ENCODE results near the gene PLA2G5. TPM values are rescaled to one million over a fixed set of nuclear protein-coding genes. Genes with fewer than 3 reads are reported as not detected.
"Not testable (repeated sequence)": the region's sequence is repeated elsewhere in the genome, so short reads cannot be mapped to it uniquely, and the experiment has no call there.

Gene PLA2G5
- total RNA-seq, 2 experiments from 2014 or later = not detected

- Histone ChIP-seq H3K27ac (ENCODE audit: low read depth, low read length, poor library complexity, severe bottlenecking) (no peak overlapping the region), H3K79me2 (ENCODE audit: insufficient read depth, low read depth, low read length) (no peaks in the 10 kb centered on the region), H4K20me1 (ENCODE audit: insufficient read depth, low read length) (no peaks in the 10 kb centered on the region), H3K4me2 (ENCODE audit: low read length) (no peak overlapping the region), H2AFZ (ENCODE audit: low read length) (no peak overlapping the region), H3K36me3 (ENCODE audit: insufficient read depth, low read length) (no peaks in the 10 kb centered on the region), H3K9me2 (ENCODE audit: insufficient read depth, low read length) (no peaks in the 10 kb centered on the region), H3K4me3 (ENCODE audit: low read depth, low read length, poor library complexity, severe bottlenecking) (no peak overlapping the region), H3K4me1 (ENCODE audit: insufficient read depth, low read length, poor library complexity, severe bottlenecking) (peaks cover 15% of the 10 kb centered on the region), H3K9me3 (ENCODE audit: low read length) (no peaks in the 10 kb centered on the region)
- BruUV-seq (replicated peaks) = no TSS peak
- POLR2A ChIA-PET = interaction anchor here (1.6 kb wide), 1 partner anchor 27 kb away, joined by 3 read pairs; no protein-coding TSS in a partner anchor
- DNase-seq (ENCODE audit: low spot score) = no peak
- CTCF ChIA-PET (ENCODE audit: unreplicated experiment) = interaction anchor here (0.6 kb wide), 1 partner anchor 90 kb away, joined by 3 read pairs; no protein-coding TSS in a partner anchor
- TF ChIP-seq EZH2phosphoT487 (IDR thresholded peaks at IDR 0.05; ENCODE audit: borderline replicate concordance, low read depth, low read length) (no peak), CTCF (conservative IDR thresholded peaks at IDR 0.05; ENCODE audit: low read length) (no peak)
- intact Hi-C loops (cut with micrococcal nuclease; ENCODE audit: unreplicated experiment) = no loop called here
Measured at GRCh38 chr1:20125100-20125499, 55.1 kb downstream of the PLA2G5 start.

GRCh38 chr1:20126041-20126805 is 56.2 kb downstream of the PLA2G5 start:
- CTCF ChIA-PET (ENCODE audit: unreplicated experiment) = no interaction called here
- Histone ChIP-seq H4K20me1 (ENCODE audit: insufficient read depth, low read length) (no peaks in the 10 kb centered on the region), H2AFZ (ENCODE audit: low read length) (no peak overlapping the region), H3K79me2 (ENCODE audit: insufficient read depth, low read depth, low read length) (no peaks in the 10 kb centered on the region), H3K9me3 (ENCODE audit: low read length) (no peaks in the 10 kb centered on the region), H3K27ac (ENCODE audit: low read depth, low read length, poor library complexity, severe bottlenecking) (no peak overlapping the region), H3K4me1 (ENCODE audit: insufficient read depth, low read length, poor library complexity, severe bottlenecking) (peaks cover 13% of the 10 kb centered on the region), H3K9me2 (ENCODE audit: insufficient read depth, low read length) (no peaks in the 10 kb centered on the region), H3K36me3 (ENCODE audit: insufficient read depth, low read length) (no peaks in the 10 kb centered on the region), H3K4me3 (ENCODE audit: low read depth, low read length, poor library complexity, severe bottlenecking) (no peak overlapping the region), H3K4me2 (ENCODE audit: low read length) (no peak overlapping the region)
- POLR2A ChIA-PET = no interaction called here
- DNase-seq (ENCODE audit: low spot score) = no peak
- no TSS peak for BruUV-seq (replicated peaks)
- TF ChIP-seq EZH2phosphoT487 (IDR thresholded peaks at IDR 0.05; ENCODE audit: borderline replicate concordance, low read depth, low read length) = no peak
- TF ChIP-seq CTCF (conservative IDR thresholded peaks at IDR 0.05; ENCODE audit: low read length) = no peak
- intact Hi-C loops (cut with micrococcal nuclease; ENCODE audit: unreplicated experiment) = no loop called here

GRCh38 chr1:20126806-20127440 is 56.9 kb downstream of the PLA2G5 start:
- BruUV-seq (replicated peaks) = no TSS peak
- peaks cover 13% of the 10 kb centered on the region for H3K4me1 ChIP-seq (ENCODE audit: insufficient read depth, low read length, poor library complexity, severe bottlenecking)
- H3K79me2 ChIP-seq (ENCODE audit: insufficient read depth, low read depth, low read length) = no peaks in the 10 kb centered on the region
- H3K9me2 ChIP-seq (ENCODE audit: insufficient read depth, low read length) = no peaks in the 10 kb centered on the region
- no peaks in the 10 kb centered on the region for H3K9me3 ChIP-seq (ENCODE audit: low read length)
- intact Hi-C loops (cut with micrococcal nuclease; ENCODE audit: unreplicated experiment) = no loop called here
- TF ChIP-seq EZH2phosphoT487 (IDR thresholded peaks at IDR 0.05; ENCODE audit: borderline replicate concordance, low read depth, low read length) = no peak
- H4K20me1 ChIP-seq (ENCODE audit: insufficient read depth, low read length) = no peaks in the 10 kb centered on the region
- POLR2A ChIA-PET = no interaction called here
- CTCF ChIA-PET (ENCODE audit: unreplicated experiment) = interaction anchor here (1.0 kb wide), 1 partner anchor 15 kb away, joined by 3 read pairs; no protein-coding TSS in a partner anchor
- no peak overlapping the region for H2AFZ ChIP-seq (ENCODE audit: low read length)
- no peak overlapping the region for H3K27ac ChIP-seq (ENCODE audit: low read depth, low read length, poor library complexity, severe bottlenecking)
- DNase-seq (ENCODE audit: low spot score) = no peak
- no peak overlapping the region for H3K4me2 ChIP-seq (ENCODE audit: low read length)
- H3K36me3 ChIP-seq (ENCODE audit: insufficient read depth, low read length) = no peaks in the 10 kb centered on the region
- no peak overlapping the region for H3K4me3 ChIP-seq (ENCODE audit: low read depth, low read length, poor library complexity, severe bottlenecking)

GRCh38 chr1:20130518-20130917 is 60.5 kb downstream of the PLA2G5 start:
- DNase-seq (ENCODE audit: low spot score); intact Hi-C loops (cut with micrococcal nuclease; ENCODE audit: unreplicated experiment); H4K20me1 ChIP-seq (ENCODE audit: insufficient read depth, low read length); H3K79me2 ChIP-seq (ENCODE audit: insufficient read depth, low read depth, low read length); BruUV-seq (replicated peaks); H3K9me3 ChIP-seq (ENCODE audit: low read length); H3K36me3 ChIP-seq (ENCODE audit: insufficient read depth, low read length); H3K4me3 ChIP-seq (ENCODE audit: low read depth, low read length, poor library complexity, severe bottlenecking); H3K4me1 ChIP-seq (ENCODE audit: insufficient read depth, low read length, poor library complexity, severe bottlenecking); CTCF ChIA-PET (ENCODE audit: unreplicated experiment); H3K27ac ChIP-seq (ENCODE audit: low read depth, low read length, poor library complexity, severe bottlenecking); H3K4me2 ChIP-seq (ENCODE audit: low read length); H2AFZ ChIP-seq (ENCODE audit: low read length); H3K9me2 ChIP-seq (ENCODE audit: insufficient read depth, low read length): not testable (repeated sequence)
- POLR2A ChIA-PET = interaction anchor here (0.6 kb wide), 1 partner anchor 1060 kb away, joined by 3 read pairs; no protein-coding TSS in a partner anchor
